Keratinocyte (primary cell): ENCODE data around the gene ATG14.

Experiments used
- CTCF ChIP-seq, 3 experiments: IDR thresholded peaks in 1 of 3; conservative IDR thresholded peaks in 1 of 3; optimal IDR thresholded peaks in 1 of 3; 2 replicates in 2 of 3; 3 replicates in 1 of 3; pipeline versions ENCODE3 to v1.5.1; 2011; ENCODE audit warnings: low read length in 3 of 3, mild to moderate bottlenecking in 3 of 3, moderate library complexity in 2 of 3, control low read depth in 1 of 3, inconsistent platforms in 1 of 3; ENCODE audit not compliant: insufficient read depth in 2 of 3; ENCODE audit errors: extremely low read depth in 1 of 3
- EZH2 ChIP-seq: IDR thresholded peaks from one replicate; pipeline ENCODE4 v1.6.1; 2012; ENCODE audit warnings: inconsistent platforms, mild to moderate bottlenecking, low read length, moderate library complexity

GRCh38 chr14:55355922-55356321 lies 55.7 kb downstream of the ATG14 start:
- TF ChIP-seq CTCF (optimal IDR thresholded peaks at IDR 0.05 in 1 of 3, IDR thresholded peaks at IDR 0.05 in 1 of 3, conservative IDR thresholded peaks at IDR 0.05 in 1 of 3; ENCODE audit: extremely low read depth in 1 of 3, insufficient read depth in 2 of 3, low read length in 3 of 3) (no peak), EZH2 (no peak)
